Suprapubic skin (tissue), 3 donors: ENCODE results near the gene SETD1A.

Experiments used
- CTCF ChIP-seq, 2 donors: fragments of 200-600 bp in 1 of 2; fragments of 450-650 bp in 1 of 2; sonication (generic) in 1 of 2; IDR thresholded peaks; one replicate each; pipeline ENCODE4 v1.5.1; 2016 to 2019; ENCODE audit warnings: antibody characterized with exemption in 2 of 2, mild to moderate bottlenecking in 1 of 2, moderate library complexity in 1 of 2
- POLR2A ChIP-seq, 2 donors: fragments of 450-650 bp; IDR thresholded peaks; one replicate each; pipeline ENCODE4 v1.6.1; 2017; ENCODE audit warnings: antibody characterized with exemption in 2 of 2, mild to moderate bottlenecking in 2 of 2, moderate library complexity in 2 of 2

- no peak for TF ChIP-seq CTCF (IDR thresholded peaks at IDR 0.05)
- no peak for TF ChIP-seq POLR2A (IDR thresholded peaks at IDR 0.05)
Observed at GRCh38 chr16:30929167-30929566, 28.4 kb upstream of the SETD1A start.
